Activated naive CD8-positive, alpha-beta T cell (primary cell): ENCODE results near the gene HHLA2.

Experiments
- H3K27ac Mint-ChIP-seq: one replicate; pipeline ENCODE4 v1.8.0; 2021; ENCODE audit warnings: mixed read lengths
- H3K27me3 Mint-ChIP-seq: one replicate; pipeline ENCODE4 v1.8.0; 2021; ENCODE audit warnings: mixed read lengths
- H3K36me3 Mint-ChIP-seq: one replicate; pipeline ENCODE4 v1.8.0; 2021; ENCODE audit warnings: mixed read lengths
- H3K4me1 Mint-ChIP-seq: one replicate; pipeline ENCODE4 v1.8.0; 2021; ENCODE audit warnings: low read depth, mixed read lengths
- H3K4me3 Mint-ChIP-seq: one replicate; pipeline ENCODE4 v1.8.0; 2021; ENCODE audit warnings: mild to moderate bottlenecking, mixed read lengths
- H3K9me3 Mint-ChIP-seq: one replicate; pipeline ENCODE4 v1.8.0; 2021; ENCODE audit warnings: low read depth, mixed read lengths

Gene HHLA2

DNA sequence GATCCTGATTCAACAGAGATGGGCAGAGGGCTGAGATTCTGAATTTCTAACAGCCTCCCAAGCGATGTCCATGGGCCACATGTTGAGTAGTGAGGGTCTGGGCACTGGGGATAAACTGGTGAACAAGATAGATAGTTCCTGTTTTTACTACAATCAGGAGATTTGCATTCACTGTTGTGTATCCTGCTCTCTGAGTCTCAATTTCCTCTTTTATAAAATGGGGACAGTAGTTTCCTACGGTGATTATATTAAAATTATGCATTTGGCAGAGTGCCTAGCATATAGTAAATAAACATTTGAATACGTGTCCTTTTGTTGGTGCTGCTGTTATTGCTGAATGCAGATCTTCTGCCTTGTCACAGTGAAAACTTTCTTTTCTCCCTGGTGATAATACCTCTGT, 111.5 kb downstream of the HHLA2 start:
- Mint-ChIP-seq H3K4me3 (no peak overlapping the region), H3K27me3 (no peaks in the 10 kb centered on the region), H3K4me1 (no peaks in the 10 kb centered on the region), H3K9me3 (no peaks in the 10 kb centered on the region), H3K27ac (no peak overlapping the region), H3K36me3 (no peaks in the 10 kb centered on the region)

- H3K36me3 Mint-ChIP-seq = no peaks in the 10 kb centered on the region
- no peak overlapping the region for H3K27ac Mint-ChIP-seq
- no peaks in the 10 kb centered on the region for H3K9me3 Mint-ChIP-seq
- H3K4me3 Mint-ChIP-seq = no peak overlapping the region
- H3K27me3 Mint-ChIP-seq = no peaks in the 10 kb centered on the region
- no peaks in the 10 kb centered on the region for H3K4me1 Mint-ChIP-seq
Measured at GRCh38 chr3:108408883-108409799, 112.8 kb downstream of the HHLA2 start.

DNA sequence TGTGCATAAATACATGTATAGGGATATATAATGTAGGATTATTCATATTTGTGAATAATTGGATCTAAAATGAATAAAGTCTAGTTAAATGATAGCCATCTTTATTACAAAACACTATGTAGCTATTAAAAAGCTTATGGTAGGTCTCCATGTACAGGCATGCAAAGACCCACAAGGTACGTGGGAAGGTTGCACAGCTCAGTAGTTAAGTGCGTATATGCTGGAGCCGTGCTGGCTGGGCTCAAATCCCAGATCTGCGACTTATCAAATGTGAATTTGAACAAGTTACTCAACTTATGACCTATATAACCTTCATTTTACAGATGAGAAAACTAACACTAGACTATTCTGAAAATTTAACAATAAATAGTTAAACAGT, 113.4 kb downstream of the HHLA2 start:
- Mint-ChIP-seq H3K4me3 (no peak overlapping the region), H3K4me1 (no peaks in the 10 kb centered on the region), H3K36me3 (no peaks in the 10 kb centered on the region), H3K27me3 (no peaks in the 10 kb centered on the region), H3K9me3 (no peaks in the 10 kb centered on the region), H3K27ac (no peak overlapping the region)

DNA sequence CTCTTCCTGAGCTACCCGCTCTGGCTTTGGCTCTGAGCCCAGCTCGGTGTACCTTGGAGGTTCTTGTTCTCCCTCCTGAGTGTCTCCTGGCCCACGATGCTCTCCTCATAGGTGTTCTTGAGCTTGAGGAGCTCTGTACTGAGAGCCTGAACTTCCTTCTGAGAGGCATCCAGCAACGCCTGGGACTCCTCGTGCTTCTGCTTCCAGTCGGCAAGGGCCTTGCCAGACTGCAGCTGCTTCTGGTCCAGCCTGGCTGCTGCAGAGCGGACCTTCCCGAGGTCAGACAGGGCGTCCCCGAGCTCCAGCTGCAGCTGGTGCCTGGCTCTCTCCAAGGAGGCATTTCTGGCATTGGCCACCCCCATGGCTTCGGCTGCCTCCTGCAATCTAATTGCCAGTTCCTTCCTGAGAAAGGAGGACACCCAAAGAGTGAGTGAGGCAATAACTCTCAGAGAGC, 114.2 kb downstream of the HHLA2 start:
- Mint-ChIP-seq H3K9me3 (no peaks in the 10 kb centered on the region), H3K4me1 (no peaks in the 10 kb centered on the region), H3K36me3 (no peaks in the 10 kb centered on the region), H3K27ac (no peak overlapping the region), H3K27me3 (no peaks in the 10 kb centered on the region), H3K4me3 (no peak overlapping the region)

DNA sequence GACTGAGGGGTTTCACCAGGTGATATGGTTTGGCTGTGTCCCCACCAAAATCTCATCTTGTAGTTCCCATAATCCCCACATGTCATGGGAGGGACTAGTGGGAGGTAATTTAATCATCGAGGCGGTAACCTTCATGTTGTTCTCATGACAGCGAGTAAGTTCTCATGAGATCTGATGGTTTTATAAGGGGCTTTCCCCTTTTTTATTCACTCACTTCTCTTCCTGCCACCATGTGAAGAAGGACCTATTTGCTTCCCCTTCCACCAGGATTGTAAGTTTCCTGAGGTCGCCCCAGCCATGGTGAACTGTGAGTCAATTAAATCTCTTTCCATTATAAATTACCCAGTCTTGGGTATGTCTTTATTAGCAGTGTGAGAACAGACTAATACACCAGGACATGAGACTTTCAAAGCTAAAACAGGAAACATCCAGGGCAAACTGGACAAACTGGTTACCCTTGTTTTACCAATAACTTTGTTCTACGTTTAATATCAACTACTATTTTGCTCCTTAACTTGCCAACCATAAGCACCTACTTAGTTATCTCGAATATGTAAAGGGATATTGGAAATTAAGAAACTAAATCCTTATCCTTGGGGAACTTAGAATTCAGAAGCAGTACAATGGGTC, 115.9 kb downstream of the HHLA2 start:
- Mint-ChIP-seq H3K4me3 (no peak overlapping the region), H3K36me3 (no peaks in the 10 kb centered on the region), H3K27me3 (no peaks in the 10 kb centered on the region), H3K27ac (no peak overlapping the region), H3K4me1 (peaks cover 11% of the 10 kb centered on the region), H3K9me3 (no peaks in the 10 kb centered on the region)

GRCh38 chr3:108414007-108414406, 117.7 kb downstream of the HHLA2 start:
- Mint-ChIP-seq H3K4me3 (no peak overlapping the region), H3K4me1 (peaks cover 11% of the 10 kb centered on the region), H3K36me3 (no peaks in the 10 kb centered on the region), H3K9me3 (no peaks in the 10 kb centered on the region), H3K27me3 (no peaks in the 10 kb centered on the region), H3K27ac (no peak overlapping the region)

GRCh38 chr3:108415661-108416060, 119.3 kb downstream of the HHLA2 start:
- Mint-ChIP-seq H3K27ac (no peak overlapping the region), H3K27me3 (no peaks in the 10 kb centered on the region), H3K4me1 (peaks cover 11% of the 10 kb centered on the region), H3K4me3 (no peak overlapping the region), H3K9me3 (no peaks in the 10 kb centered on the region), H3K36me3 (no peaks in the 10 kb centered on the region)

GRCh38 chr3:108416111-108416869, 119.9 kb downstream of the HHLA2 start:
- no peaks in the 10 kb centered on the region for H3K9me3 Mint-ChIP-seq
- no peaks in the 10 kb centered on the region for H3K36me3 Mint-ChIP-seq
- no peak overlapping the region for H3K4me3 Mint-ChIP-seq
- H3K27me3 Mint-ChIP-seq = no peaks in the 10 kb centered on the region
- peaks cover 11% of the 10 kb centered on the region for H3K4me1 Mint-ChIP-seq
- H3K27ac Mint-ChIP-seq = peak overlapping the region; percentile 87

- H3K27me3 Mint-ChIP-seq = peaks cover 2% of the 10 kb centered on the region
- no peaks in the 10 kb centered on the region for H3K9me3 Mint-ChIP-seq
- no peaks in the 10 kb centered on the region for H3K36me3 Mint-ChIP-seq
- H3K4me1 Mint-ChIP-seq = peaks cover 11% of the 10 kb centered on the region
- no peak overlapping the region for H3K4me3 Mint-ChIP-seq
- no peak overlapping the region for H3K27ac Mint-ChIP-seq
Measured at GRCh38 chr3:108420926-108421325, 124.6 kb downstream of the HHLA2 start.
